Fibroblast of skin of back (primary cell): ENCODE data around the gene IGSF9B. TPM values are rescaled to one million over a fixed set of nuclear protein-coding genes. Genes with fewer than 3 reads are reported as not detected.
"Not testable (repeated sequence)": the region's sequence is repeated elsewhere in the genome, so short reads cannot be mapped to it uniquely, and the experiment has no call there.

ENCODE experiments used
- DNase-seq: peaks from one replicate; pipeline ENCODE4 v3.0.0-alpha.2; 2013
- polyA plus RNA-seq, 2 experiments: library from polyadenylated mRNA; unstranded; fragments of 120-200 nt; gene quantifications; one replicate each; pipeline ENCODE4 v1.2.1, GENCODE V29; 2013; ENCODE audit not compliant: insufficient read length in 2 of 2

IGSF9B gene, protein sequence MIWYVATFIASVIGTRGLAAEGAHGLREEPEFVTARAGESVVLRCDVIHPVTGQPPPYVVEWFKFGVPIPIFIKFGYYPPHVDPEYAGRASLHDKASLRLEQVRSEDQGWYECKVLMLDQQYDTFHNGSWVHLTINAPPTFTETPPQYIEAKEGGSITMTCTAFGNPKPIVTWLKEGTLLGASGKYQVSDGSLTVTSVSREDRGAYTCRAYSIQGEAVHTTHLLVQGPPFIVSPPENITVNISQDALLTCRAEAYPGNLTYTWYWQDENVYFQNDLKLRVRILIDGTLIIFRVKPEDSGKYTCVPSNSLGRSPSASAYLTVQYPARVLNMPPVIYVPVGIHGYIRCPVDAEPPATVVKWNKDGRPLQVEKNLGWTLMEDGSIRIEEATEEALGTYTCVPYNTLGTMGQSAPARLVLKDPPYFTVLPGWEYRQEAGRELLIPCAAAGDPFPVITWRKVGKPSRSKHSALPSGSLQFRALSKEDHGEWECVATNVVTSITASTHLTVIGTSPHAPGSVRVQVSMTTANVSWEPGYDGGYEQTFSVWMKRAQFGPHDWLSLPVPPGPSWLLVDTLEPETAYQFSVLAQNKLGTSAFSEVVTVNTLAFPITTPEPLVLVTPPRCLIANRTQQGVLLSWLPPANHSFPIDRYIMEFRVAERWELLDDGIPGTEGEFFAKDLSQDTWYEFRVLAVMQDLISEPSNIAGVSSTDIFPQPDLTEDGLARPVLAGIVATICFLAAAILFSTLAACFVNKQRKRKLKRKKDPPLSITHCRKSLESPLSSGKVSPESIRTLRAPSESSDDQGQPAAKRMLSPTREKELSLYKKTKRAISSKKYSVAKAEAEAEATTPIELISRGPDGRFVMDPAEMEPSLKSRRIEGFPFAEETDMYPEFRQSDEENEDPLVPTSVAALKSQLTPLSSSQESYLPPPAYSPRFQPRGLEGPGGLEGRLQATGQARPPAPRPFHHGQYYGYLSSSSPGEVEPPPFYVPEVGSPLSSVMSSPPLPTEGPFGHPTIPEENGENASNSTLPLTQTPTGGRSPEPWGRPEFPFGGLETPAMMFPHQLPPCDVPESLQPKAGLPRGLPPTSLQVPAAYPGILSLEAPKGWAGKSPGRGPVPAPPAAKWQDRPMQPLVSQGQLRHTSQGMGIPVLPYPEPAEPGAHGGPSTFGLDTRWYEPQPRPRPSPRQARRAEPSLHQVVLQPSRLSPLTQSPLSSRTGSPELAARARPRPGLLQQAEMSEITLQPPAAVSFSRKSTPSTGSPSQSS (N-terminal part only)
- polyA plus RNA-seq (2013, experiment 1 of 2; ENCODE audit: insufficient read length) = 0.36 TPM
- 0.30 TPM for polyA plus RNA-seq (2013, experiment 2 of 2; ENCODE audit: insufficient read length)

DNA sequence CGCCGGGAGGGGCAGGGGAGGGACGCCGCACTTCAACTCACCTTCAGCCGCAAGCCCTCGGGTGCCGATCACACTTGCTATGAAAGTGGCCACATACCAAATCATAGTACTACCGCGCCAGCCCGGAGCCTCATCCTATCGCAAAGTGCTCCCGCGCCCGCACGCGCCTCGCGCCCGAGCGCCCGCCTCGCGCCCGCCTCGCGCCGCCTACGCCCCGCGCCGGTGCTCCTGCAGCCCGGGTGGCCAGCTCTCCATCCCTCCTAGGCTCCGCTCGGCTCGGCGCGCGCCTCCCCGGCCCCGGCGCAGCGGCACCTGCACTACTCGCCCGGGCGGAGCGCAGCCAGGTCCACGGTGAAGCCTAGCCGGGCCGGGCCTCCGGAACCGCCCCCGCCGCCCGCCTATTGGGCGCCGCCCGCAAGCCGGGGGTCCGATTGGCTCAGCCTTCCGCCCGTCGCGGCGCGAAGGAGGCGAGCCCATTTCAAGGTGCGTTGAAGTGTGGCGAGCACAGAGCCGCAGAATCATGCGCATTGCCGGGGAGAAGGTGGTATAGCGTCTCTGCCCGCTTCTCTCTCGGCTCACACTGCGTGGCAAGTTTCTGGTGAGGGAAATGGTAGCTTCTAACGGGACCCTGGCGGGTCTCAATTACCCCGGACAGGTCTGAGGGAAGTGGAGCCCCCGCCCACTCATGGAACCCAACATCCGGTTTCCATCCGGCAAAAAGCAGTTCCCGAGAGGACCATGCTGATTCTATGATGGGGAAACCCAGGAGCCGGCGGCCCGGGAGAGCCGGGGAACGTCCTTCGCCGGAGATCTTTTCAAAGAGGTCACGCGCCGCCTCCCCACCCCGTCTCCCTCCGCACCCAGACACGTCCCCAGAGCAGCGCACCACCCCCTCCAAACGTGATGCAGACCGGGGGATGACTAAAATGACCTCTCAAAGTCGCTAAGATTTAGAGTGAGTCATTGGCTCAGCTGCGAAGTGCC lies at the start of gene IGSF9B:
Gene IGSF9B, minus strand, starts transcription at position 319 of the 984 bp plus-strand sequence. Its CDS starts 214 bp downstream, at position 105.
- peak; percentile 61 for DNase-seq

DNA sequence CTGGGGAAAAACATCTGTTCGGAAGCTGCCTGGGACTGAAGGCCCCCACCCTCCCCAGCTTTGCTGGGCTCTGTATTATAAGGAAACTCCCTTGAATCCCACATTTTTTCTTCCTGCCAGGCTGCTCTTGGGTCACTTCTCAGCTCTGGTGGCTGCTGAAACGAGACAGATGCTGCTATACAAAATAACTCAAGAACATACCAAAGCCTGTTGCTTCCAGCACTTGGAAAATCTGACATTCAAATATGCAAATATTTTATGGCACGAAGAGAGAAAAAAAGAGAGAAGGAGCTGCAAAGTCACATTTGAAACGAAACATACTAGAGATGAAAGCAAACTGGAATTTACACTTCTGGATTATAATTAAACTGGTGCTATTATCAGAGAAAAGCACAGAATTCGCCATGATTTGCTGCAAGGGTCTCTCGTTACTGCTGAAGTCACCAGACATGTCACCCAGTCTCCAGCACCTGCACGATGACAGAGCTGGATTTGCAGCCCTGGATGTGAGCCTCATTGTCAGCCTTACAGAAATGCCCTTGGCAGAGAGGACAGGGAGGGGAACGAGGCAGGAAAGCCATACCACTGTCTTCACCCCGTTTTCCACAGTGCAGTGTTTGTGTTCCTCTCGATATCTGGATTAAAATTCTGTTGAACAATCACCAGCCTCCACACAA lies 47.9 kb upstream of the IGSF9B start:
- DNase-seq = no peak

DNA sequence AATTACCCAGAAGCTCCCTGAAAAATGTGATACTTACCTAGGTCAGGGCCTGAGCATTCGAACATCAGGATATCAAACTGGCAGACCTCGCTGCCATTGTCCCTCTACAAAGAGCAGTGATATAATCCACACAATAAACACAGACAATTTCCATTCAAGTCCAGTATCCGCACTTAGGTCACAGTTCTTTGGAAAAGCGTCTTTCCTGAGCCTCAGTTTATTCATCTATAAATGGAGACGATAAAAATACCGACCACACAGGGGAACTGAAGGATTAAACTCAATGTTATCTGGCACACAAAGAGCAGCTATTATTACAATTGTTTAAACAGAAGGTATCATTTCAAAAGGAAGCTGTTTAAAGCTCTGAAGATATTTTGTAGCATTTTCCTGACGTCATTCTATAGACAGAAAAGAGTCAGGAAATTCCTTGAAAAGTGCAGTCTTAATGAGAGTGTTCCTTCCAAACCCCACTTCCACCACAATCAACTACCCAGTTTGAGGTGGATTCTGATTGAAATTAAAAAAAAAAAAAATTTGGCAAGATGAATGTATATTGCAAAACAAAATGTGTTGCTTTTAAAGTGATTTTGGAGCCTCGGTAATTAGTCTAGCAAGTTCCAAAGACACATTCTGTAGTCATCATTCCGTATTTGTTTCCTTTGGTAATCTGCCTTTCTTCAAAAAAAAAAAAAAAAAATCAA lies 47.2 kb upstream of the IGSF9B start:
- no peak for DNase-seq

DNA sequence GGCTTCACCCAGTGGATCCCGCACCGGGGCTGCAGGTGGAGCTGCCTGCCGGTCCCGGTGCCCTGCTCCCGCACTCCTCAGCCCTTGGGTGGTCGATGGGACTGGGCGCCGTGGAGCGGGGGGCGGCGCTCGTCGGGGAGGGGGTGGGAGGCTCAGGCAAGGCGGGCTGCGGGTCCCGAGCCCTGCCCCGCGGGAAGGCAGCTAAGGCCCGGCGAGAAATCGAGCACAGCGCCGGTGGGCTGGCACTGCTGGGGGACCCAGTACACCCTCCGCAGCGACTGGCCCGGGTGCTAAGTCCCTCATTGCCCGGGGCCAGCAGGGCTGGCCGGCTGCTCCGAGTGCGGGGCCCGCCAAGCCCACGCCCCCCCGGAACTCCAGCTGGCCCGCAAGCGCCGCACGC lies 46.1 kb upstream of the IGSF9B start:
- not testable (repeated sequence) for DNase-seq

DNA sequence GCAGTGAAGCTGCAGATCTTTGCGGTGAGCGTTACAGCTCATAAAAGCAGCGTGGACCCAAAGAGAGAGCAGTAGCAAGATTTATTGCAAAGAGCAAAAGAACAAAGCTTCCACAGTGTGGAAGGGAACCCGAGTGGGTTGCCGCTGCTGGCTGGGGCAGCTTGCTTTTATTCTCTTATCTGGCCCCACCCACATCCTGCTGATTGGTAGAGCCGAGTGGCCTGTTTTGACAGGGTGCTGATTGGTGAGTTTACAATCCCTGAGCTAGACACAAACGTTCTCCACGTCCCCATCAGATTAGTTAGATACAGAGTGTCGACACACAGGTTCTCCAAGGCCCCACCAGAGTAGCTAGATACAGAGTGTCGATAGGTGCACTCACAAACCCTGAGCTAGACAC lies 45.6 kb upstream of the IGSF9B start:
- DNase-seq = not testable (repeated sequence)

DNA sequence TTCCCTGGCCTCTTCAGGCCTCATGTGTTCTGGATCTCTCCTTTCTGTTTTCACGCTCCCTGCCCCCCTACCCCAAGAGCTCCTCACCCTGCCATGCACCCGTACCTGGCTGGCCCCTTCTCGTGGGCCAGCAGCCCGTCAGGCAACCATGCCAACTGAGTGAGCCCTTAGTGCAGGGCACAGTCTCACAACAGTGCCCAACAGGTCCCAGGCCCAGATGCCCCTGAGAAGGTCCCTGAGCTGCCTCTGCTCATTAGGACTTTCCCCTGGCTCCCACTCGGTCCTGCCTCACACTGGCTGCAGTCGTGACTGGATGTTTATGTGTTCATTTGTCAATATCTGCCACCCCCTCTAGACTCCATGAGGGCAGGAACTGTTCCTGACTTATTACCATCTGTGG lies 44.8 kb upstream of the IGSF9B start:
- DNase-seq = no peak

DNA sequence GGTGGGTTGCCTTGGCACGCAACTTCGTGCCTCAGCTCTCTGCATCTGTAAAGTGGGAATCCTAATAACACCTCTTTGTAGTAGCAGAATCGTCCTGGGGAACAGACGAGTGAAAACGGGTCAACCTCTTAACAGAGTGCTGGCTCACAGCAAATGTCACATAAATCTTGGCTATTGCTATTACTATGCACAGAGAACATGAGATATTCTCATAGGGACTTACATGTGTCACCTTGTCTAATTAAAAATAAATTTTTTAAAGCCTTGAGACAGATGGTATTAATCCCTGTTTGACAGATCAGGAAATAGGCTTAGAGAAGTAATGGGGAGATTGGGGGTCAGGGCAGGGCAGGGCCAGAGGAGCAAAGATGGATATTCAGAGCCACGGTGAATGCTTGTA lies 44.3 kb upstream of the IGSF9B start:
- no peak for DNase-seq

DNA sequence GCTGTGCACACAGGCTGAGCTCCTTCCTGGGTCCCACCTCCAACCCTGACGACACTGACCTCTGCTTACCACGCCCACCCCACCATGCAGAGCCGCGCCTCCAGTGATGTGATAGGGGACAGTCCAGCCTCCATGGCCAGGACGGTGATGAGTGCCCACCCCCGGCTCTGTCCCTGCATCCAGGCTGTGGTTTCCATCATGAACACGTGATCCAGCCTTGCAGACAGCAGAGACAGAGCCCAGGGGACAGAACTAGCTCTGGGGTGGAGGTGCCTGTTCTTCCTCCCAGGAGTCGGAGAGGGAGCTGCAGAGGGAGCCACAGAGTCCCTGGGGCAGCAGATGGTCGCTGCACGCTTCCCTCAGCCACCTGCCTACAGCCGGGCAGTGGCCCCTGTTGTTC lies 42.6 kb upstream of the IGSF9B start:
- DNase-seq = no peak

DNA sequence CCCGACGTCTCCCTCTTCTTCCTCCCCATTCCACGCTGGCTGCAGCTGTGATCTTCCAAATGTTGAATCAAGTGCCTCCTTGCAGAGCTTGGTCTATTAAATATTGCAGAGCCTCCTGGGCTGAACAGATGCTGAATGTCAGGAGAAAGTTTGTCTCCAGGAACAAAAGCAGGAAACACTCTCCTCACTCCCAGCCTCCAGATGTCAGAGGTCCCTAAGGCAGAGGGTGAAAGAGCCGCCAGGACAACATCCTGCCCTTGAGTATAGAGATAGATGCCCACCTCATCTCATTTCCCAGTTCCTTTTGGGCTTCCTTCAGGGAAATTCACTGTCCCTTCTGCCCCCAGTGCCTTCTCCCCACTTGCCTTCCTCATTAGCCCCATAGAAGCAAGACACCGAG lies 40.8 kb upstream of the IGSF9B start:
- no peak for DNase-seq

DNA sequence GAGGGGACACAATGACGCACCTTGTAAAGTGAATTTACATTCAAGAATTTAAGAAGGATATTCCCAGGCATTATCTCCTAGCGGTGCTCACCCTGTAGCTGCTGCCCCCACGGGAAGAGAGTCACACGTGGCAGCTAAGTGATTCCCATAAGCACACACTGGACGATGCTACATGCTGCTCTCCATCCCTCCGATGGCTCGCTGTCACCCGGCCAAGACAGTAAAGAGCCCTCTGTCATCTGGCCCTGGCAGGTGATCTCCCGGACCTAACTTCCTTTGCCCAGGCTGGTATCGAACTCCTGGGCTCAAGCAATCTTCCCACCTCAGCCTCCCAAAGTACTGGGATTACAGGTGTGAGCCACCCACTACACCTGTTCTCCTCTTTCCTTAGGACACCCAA lies 39.9 kb upstream of the IGSF9B start:
- no peak for DNase-seq

DNA sequence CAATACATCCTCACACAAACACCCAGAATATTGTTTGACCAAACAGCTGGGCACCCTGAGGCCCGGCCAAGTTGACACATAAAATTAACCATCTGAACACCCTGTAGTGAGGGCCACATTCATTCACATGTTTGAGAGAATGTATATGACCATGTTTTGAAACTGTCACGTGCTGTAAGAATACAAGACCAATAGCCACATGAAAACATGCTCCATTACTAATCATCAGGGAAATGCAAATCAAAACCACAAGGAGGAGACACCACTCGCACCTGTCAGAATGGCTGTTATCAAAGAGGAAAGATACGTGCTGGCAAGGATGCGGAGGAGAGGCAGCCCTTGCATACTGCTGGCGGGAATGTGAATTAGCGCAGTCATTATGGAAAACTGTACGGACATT lies 38.3 kb upstream of the IGSF9B start:
- DNase-seq = no peak

DNA sequence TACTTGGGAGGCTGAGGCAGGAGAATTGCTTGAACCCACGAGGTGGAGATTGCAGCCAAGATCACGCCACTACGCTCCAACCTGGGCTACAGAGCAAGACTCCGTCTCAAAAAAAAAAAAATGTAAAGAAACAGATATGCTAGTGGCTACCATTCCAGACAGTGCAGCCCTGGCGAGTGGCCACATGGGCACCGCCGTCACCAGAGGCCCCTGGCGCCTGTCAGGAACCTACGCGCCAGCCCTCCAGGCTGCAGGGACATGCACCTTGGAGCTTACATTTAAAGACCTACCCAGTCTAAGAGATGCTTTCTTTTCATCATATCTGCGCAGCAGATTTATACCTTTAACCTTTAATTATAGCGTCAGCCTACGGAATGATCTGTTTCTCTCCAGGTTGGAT lies 37.2 kb upstream of the IGSF9B start:
- no peak for DNase-seq

DNA sequence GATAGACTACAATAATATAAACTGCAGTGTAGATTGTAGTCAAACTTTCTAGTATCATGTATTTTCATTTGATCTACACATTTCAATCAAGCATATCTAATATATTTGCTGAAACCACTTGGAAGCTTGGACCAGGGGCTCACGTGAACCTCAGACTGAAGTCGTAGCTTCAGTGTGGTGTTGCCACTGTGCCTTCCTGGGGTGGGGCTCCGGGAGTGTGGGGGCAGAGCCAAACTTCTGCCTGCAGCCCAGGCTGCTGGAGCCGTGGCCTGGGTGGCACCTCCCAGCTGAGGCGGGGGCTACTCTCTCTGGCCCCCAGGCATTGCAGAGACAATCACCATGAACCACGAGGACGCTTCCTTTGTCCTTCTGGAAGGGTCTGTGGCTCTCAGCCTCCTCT lies 36.3 kb upstream of the IGSF9B start:
- DNase-seq = no peak

DNA sequence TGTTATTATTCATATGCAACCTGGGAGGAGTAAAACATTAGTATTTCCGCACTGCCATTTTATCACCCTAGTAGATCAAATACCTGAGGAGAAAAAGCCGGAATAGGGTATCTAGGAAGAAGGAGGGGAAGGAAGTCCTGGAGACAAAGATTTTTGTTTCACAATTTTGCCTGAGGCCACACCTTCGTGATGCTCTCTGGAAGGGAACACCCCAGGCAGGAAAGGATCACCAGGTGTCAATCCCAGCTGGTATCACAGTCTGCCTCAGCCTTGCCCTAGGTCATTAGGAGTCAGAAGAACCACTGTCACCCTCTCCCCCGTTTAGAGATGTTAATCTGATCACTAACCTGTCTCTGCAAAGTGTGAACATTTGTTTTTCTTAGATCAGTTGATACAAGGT lies 35.4 kb upstream of the IGSF9B start:
- DNase-seq = no peak

DNA sequence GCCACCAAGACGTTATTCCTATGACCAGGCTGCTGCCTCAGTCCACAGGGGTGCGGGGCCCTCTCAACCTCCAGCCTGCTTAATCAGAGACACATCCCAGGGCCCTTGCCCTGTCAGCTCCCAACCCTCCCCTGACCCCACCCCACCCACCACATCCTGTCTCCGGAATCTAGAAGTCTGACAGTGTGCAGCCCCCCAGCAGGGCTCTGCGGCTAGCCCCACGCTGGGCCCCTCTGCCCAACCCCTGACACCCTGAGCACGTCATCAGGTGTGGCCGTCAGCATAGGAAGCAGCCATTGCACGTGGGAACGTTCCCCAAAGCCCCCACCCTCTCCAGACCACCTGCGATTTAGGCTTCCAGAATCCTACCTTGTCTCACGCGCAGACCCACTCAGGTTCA lies 34.3 kb upstream of the IGSF9B start:
- DNase-seq = no peak

DNA sequence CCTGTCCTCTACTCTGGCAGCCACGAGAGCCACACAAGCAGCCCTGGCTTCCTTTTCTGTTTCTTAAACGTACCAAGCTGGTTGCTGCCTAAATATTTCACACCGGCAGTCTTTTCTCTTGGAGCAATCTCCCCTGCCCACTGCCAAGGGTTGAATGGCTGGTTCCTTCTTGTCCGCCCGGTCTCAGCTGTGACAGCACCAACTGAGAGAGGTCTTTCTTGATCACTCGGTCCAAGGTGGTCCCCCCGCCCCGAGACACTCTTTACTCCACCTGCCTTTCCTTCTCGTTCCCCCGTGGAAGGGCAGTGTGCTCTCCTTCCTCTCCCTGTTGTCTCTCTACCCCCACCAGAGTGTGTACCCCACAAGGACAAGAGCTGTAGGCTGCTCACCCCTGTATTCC lies 33.7 kb upstream of the IGSF9B start:
- no peak for DNase-seq

DNA sequence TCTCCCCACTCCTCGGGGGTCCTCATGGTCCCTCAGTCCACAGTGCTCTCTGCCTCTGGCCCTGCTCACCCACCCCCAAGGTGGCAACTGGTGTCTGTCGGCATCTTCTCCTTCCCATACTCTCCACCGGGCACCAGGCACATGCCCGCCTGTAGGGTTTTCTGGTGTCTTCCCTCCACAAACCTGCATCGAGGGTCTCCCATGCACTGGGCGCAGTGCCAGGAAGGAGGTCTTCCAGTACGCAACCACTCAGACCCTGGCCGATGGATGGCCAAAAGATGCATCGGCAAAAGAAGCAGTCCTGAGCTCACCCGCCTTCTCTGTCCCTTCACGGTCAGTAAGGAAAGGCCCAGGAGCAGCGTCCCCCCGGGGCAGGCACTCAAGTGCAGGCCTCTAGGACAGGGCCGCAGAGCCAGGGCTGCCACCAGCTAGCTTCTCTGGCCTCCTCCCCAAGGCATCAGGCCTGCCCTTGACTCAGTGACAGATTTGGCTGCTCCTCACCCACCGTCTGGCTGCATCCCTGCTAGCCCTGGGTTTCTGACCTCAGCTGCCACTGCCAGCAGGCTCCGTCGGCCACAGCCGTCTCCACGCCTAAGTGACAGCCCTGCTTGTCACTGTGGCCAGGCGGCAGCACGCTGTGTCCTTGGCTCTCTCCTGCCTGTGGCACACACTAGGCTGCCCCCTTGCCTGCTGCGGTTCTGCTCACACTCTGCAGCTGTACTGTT lies 32.1 kb upstream of the IGSF9B start:
- DNase-seq = no peak

DNA sequence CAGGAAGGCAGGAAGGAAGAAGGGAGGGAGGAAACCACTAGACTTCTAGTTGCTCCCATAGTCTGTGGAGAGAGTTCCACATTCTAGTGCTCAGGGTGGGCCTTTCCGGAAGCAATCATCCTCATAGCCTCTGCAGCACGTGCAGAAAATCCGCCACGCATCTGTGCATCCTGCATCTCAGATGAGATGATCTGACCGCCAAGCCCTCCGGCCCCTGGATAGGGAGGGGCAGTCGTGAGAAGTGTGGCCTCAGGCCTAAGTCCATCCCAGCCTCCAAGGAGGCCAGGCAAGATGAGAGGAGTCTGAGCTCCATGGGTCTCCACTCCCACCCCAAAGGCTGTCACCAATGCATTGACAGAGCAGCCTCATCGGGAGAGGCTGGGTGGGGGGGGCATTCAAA lies 30.4 kb upstream of the IGSF9B start:
- DNase-seq = no peak
